ENCODE results near the gene AMDHD2. TPM values are rescaled to one million over a fixed set of nuclear protein-coding genes. Genes with fewer than 3 reads are reported as not detected.

The AMDHD2 gene
- total and polyA plus RNA-seq, 2 of the 13 experiments (the other 11 are each of a cell fraction or from before 2014, with no cell fraction given), result 33.5 to 39.1 TPM

- TF ChIP-seq THAP9 (CRISPR knock-in tag; IDR thresholded peaks at IDR 0.05; ENCODE audit: borderline replicate concordance) (no peak), ZBTB33 (CRISPR knock-in tag; IDR thresholded peaks at IDR 0.05) (peak; percentile 60), POLR2A (IDR thresholded peaks at IDR 0.05; ENCODE audit: insufficient read depth in 1 of 2, low read depth in 2 of 2, low read length in 2 of 2) (no peak), BHLHE40 (IDR thresholded peaks at IDR 0.05; ENCODE audit: low read length) (0 out of 2 replicates have a peak, but pooled peaks have one; percentile 44), ATAD3A (CRISPR knock-in tag; IDR thresholded peaks at IDR 0.05) (no peak), FOXM1 (CRISPR knock-in tag; IDR thresholded peaks at IDR 0.05) (no peak), PREB (CRISPR knock-in tag; IDR thresholded peaks at IDR 0.05) (no peak), TRIM24 (CRISPR knock-in tag; IDR thresholded peaks at IDR 0.05) (no peak), RXRB (CRISPR knock-in tag; IDR thresholded peaks at IDR 0.05; ENCODE audit: borderline replicate concordance) (peak; percentile 30; the same call in 1 of the 2 replicates), SAP130 (CRISPR knock-in tag; IDR thresholded peaks at IDR 0.05; ENCODE audit: low read depth) (peak; percentile 55), HINFP (CRISPR knock-in tag; IDR thresholded peaks at IDR 0.05; ENCODE audit: low read depth) (no peak), ZNF614 (CRISPR knock-in tag; IDR thresholded peaks at IDR 0.05; ENCODE audit: borderline replicate concordance) (no peak), ELF3 (CRISPR knock-in tag; IDR thresholded peaks at IDR 0.05) (peak; percentile 15; the same call in 1 of the 2 replicates), ATRX (CRISPR knock-in tag; IDR thresholded peaks at IDR 0.05; ENCODE audit: borderline replicate concordance) (no peak), AKAP8 (CRISPR knock-in tag; IDR thresholded peaks at IDR 0.05) (peak; percentile 44; the same call in 1 of the 2 replicates), THAP11 (CRISPR knock-in tag; IDR thresholded peaks at IDR 0.05) (peak; percentile 46), BCL3 (CRISPR knock-in tag; IDR thresholded peaks at IDR 0.05) (no peak)
Measured at GRCh38 chr16:2500918-2501750, 19.0 kb upstream of the AMDHD2 start (continued).
